Brain microvascular endothelial cell (primary cell): ENCODE measurements around the gene PEBP1.

Experiments used
- DNase-seq: peaks from one replicate; pipeline ENCODE4 v3.0.0-alpha.2; 2020
- H3K27ac ChIP-seq: fragments of 250-450 bp; sonication (Bioruptor Pico); 2 replicates; pipeline ENCODE4 v1.5.1; 2020; ENCODE audit warnings: mild to moderate bottlenecking, moderate library complexity
- H3K27me3 ChIP-seq: fragments of 250-450 bp; sonication (Bioruptor Pico); replicated peaks from 2 replicates; pipeline ENCODE4 v1.5.1; 2020; ENCODE audit warnings: mild to moderate bottlenecking
- H3K36me3 ChIP-seq: fragments of 250-450 bp; sonication (Bioruptor Pico); replicated peaks from 2 replicates; pipeline ENCODE4 v1.5.1; 2020; ENCODE audit warnings: mild to moderate bottlenecking
- H3K4me3 ChIP-seq: 2 replicates; pipeline ENCODE4 v1.5.1; 2011; ENCODE audit warnings: low read depth, mild to moderate bottlenecking, control low read depth, low read length, moderate library complexity
- in situ Hi-C: cut with HindIII; loops from 2 replicates; pipeline ENCODE4 v1.10.0; 2017; ENCODE audit warnings: low sequenced_read_pairs, low pct_ligation_motif_present
- TF ChIP-seq, protein P1 (sequence below): IDR thresholded peaks from 2 replicates; pipeline ENCODE4 v1.5.1; 2011; ENCODE audit warnings: low read depth, mild to moderate bottlenecking, moderate library complexity, low read length, control low read depth, inconsistent platforms; ENCODE audit errors: missing control alignments

PEBP1 gene

DNA sequence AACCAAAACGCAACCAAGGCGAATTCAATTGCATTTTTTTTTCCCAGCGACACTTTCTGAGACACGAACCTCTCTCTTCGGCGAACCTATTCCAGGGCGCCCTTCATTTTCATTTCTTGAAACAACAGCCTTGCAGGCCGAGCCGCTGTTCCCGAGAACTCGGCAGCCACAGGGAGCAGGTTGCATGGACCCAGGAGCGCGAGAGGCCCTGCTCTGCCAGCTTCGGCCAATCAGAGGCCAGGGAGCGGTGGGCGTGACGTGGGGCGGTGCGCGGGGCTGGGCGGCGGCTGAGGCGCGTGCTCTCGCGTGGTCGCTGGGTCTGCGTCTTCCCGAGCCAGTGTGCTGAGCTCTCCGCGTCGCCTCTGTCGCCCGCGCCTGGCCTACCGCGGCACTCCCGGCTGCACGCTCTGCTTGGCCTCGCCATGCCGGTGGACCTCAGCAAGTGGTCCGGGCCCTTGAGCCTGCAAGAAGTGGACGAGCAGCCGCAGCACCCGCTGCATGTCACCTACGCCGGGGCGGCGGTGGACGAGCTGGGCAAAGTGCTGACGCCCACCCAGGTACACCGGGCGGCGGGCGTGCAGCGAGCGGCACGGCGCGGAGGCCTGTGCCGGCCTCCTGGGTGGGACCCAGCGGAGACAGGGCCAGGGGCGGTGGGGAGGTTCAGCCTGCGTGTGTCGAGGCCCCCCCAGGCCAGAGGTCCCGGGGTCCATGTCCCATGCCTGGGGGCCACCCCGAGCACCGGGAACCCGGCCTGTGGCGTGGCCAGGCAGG, at the start of gene PEBP1:
PEBP1 (plus strand) TSS at position 337 of the 771 bp plus-strand sequence; CDS start at position 423, 86 bp downstream.
- Histone ChIP-seq H3K27ac (peak within 1 kb of the TSS; percentile 49), H3K36me3 (peaks cover 13% of the 10 kb centered on the region), H3K4me3 (peak within 1 kb of the TSS; percentile 87), H3K27me3 (no peaks in the 10 kb centered on the region)
- in situ Hi-C loops: no loop called here
- DNase-seq: peak; percentile 90
- TF ChIP-seq, protein P1, sequence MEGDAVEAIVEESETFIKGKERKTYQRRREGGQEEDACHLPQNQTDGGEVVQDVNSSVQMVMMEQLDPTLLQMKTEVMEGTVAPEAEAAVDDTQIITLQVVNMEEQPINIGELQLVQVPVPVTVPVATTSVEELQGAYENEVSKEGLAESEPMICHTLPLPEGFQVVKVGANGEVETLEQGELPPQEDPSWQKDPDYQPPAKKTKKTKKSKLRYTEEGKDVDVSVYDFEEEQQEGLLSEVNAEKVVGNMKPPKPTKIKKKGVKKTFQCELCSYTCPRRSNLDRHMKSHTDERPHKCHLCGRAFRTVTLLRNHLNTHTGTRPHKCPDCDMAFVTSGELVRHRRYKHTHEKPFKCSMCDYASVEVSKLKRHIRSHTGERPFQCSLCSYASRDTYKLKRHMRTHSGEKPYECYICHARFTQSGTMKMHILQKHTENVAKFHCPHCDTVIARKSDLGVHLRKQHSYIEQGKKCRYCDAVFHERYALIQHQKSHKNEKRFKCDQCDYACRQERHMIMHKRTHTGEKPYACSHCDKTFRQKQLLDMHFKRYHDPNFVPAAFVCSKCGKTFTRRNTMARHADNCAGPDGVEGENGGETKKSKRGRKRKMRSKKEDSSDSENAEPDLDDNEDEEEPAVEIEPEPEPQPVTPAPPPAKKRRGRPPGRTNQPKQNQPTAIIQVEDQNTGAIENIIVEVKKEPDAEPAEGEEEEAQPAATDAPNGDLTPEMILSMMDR: no peak

DNA sequence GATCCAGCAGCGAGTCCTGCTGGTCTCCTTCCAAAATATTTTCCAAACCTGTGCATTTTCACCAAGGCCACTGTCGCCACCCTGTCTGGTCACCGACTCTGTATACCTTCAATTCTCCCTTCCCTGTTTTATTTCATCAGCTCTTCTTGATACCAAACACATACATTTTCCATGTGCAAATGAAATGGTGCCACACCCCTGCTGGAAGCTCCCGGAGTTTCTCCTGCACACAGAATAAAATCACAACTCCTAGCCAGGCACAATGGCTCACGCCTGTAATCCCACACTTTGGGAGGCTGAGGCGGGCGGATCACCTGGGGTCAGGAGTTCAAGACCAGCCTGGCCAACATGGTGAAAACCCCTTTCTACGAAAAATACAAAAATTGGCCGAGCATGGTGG, 46.1 kb upstream of the PEBP1 start:
- TF ChIP-seq, protein P1: no peak
- no peak overlapping the region for H3K4me3 ChIP-seq
- in situ Hi-C loops: no loop called here
- H3K27ac ChIP-seq: no peak overlapping the region
- DNase-seq: no peak
- no peaks in the 10 kb centered on the region for H3K36me3 ChIP-seq
- no peaks in the 10 kb centered on the region for H3K27me3 ChIP-seq

DNA sequence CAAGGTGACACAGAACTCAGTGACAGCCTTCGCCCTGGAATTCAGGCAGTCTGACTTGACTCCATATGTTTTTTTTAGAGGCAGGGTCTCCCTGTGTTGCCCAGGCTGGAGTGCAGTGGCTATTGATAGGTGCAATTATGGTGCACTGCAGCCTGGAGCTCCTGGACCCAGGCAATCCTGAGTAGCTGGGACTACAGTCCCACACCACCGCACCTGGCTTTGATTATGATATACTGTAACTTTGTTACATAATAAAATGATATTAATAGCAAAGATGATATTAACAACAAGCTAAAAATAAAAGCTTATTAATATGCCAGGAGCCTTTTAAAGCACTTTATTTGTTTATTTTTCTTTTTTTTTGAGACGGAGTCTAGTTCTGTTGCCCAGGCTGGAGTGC, 41.9 kb upstream of the PEBP1 start:
- Histone ChIP-seq H3K36me3 (no peaks in the 10 kb centered on the region), H3K27me3 (no peaks in the 10 kb centered on the region), H3K4me3 (no peak overlapping the region), H3K27ac (no peak overlapping the region)
- TF ChIP-seq, protein P1: no peak
- in situ Hi-C loops: no loop called here
- DNase-seq: no peak

DNA sequence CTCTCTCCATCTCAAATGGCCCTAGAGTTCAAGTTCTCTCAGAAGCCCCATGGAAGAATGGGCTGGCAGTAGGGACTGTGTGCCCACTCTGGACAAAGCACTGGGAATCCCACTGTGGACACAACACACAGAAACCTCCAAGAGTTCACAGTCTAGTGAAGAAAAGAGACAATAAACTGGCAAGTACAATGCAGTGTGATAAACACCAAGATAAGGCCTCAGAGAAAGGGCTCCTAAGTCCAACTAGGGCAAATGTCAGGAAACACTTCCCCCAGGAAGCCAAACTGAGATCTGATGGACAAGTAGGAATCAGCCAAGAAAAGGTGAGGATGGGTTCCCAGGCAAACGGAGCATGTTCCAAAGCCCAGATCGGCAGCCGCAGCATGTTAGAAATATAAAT, 37.5 kb upstream of the PEBP1 start:
- H3K4me3 ChIP-seq: no peak overlapping the region
- in situ Hi-C loops: no loop called here
- H3K36me3 ChIP-seq: no peaks in the 10 kb centered on the region
- no peak for DNase-seq
- TF ChIP-seq, protein P1: no peak
- no peak overlapping the region for H3K27ac ChIP-seq
- no peaks in the 10 kb centered on the region for H3K27me3 ChIP-seq

DNA sequence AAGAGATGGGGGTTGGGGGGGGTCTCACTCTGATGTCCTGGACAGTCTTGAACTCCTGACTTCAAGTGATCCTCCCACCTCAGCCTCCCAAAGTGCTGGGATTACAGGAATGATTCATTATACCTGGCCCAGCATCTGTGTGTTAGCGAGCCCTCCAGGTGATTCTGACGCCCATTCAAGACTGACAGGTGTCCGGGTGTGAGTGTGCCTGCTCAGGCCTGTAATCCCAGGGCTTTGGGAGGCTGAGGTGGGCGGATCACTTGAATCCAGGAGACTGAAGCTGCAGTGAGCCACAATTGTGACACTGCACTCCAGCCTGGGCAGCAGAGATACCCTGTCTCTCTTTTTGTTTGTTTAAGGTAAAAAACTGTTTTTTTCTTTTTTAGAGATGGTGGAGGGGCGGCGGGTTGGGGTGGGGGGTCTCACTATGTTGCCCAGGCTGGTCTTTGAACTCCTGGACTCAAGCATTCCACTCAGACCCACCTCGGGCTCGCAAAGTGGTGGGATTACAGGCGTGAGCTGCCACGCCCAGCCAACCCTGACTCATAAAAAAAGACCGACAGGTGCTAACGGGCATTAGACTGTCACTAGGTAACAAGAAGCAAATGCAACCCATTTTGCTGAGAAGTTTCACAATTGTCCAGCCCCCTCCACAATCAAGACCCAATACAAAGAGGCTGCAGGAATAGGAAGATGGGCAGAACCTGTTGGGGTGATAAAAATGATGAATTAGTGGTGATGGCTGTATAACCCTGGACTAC, 36.8 kb upstream of the PEBP1 start:
- in situ Hi-C loops: no loop called here
- no peaks in the 10 kb centered on the region for H3K27me3 ChIP-seq

More for the DNA sequence above, 36.8 kb upstream of the PEBP1 start:
- TF ChIP-seq, protein P1: no peak
- Histone ChIP-seq H3K36me3 (no peaks in the 10 kb centered on the region), H3K4me3 (no peak overlapping the region), H3K27ac (no peak overlapping the region)
- DNase-seq: no peak
